COLO668 (cell line): Measurements from ENCODE around the gene KANSL1L.

Source experiments
- DNase-seq: peaks from one replicate; lab custom pipeline; 2025; ENCODE audit not compliant: unreplicated experiment; lab: John Stamatoyannopoulos, UW

Gene KANSL1L

DNA sequence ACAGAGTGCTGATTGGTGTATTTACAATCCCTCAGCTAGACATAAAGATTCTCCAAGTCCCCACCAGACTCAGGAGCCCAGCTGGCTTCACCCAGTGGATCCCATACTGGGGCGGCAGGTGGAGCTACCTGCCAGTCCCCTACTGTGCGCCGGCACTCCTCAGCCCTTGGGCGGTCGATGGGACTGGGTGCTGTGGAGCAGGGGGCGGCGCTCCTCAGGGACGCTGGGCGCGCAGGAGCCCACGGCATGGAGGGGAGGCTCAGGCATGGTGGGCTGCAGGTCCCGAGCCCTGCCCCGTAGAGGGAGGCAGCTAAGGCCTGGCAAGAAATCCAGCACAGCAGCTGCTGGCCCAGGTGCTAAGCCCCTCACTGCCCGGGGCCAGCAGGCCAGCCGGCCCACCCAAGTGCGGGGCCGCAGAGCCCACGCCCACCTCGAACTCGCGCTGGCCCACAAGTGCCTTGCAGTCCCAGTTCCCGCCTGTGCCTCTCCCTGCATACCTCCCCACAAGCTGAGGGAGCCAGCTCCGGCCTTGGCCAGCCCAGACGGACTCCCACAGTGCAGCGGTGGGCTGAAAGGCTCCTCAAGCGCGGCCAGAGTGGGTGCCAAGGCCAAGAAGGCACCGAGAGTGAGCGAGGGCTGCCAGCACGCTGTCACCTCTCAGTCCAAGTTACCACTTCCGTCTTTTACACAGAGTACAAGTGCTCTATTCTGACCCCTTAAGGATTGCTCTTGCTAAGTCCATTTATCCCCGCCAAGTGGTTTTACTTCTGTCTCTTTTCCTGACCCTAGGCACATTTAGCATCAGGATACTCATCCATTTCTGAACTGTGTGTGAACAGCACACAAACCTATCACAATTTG is 170.5 kb downstream of the KANSL1L start:
- DNase-seq, result no peak

DNA sequence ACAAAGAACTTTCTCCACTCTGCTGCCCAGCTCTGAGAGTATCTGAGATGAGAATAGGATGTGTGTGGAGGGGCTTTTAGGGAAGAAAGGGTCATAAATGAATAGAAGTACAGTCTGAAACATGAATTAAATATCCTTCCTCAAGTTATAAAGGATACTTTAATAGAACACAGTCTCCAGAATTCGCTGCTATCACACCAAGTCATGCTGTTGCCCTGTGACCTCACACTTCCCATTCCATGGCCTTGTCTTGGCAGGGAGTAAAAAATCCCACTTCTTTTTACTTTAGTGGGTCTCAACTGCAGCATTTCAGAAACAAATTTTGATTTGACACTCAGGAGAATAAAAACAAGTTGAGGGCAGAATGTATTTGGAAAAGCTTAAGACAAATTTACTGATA is 172.6 kb downstream of the KANSL1L start:
- no peak for DNase-seq

DNA sequence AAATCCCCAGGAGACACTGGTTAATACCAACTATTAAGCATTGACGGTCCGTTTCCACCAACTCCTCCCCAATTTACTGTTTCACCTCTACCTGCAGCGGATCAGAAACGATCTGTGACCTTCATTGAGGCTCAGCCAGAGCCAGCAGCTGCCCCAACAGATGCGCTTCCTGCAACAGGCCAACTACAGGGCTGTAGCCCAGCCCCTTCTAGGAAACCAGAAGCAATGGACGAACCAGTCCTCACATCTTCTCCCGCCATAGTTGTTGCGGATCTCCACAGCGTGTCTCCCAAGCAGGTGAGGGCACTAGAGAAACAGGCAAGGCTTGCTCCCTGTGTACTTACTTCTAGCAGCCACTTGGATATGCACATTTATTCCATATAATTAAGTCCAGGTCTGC is 177.2 kb downstream of the KANSL1L start:
- no peak for DNase-seq

DNA sequence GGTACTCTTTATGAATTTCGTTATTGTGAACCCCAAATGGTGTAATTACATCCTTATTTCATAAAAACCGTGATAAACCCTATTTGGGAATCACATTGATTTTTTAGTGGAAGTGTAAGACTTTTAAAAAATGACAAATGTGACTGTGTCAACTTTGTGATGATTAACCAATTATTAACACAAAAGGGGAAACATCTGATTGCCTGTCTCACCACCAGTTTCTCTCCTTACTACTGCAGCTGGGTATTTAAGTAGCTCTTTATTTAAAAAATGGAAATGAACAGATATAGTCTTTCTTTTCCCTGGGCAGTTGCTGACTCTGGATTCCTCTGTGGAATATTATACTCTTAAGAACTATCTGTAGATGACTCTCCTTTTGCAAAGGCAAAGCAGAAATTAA is 180.4 kb downstream of the KANSL1L start:
- no peak for DNase-seq

DNA sequence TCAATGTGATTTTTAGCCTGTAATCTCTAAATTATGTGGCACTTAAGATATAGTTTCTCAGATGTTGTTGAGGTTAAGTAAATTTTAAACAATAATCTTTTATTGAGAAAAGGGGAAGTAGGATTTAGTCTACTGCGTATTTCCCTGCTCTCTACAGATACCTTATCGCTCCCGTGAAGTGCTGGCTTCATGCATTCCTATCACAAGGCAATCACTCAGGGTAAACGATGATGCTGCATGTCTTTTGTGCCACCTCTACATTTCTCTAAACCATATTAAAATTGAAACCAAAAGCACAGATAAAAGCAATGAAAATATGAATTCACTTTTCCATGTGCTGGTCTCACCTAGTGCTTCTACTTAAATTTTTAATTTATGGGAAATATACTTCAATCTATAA is 183.2 kb downstream of the KANSL1L start:
- DNase-seq, result no peak

DNA sequence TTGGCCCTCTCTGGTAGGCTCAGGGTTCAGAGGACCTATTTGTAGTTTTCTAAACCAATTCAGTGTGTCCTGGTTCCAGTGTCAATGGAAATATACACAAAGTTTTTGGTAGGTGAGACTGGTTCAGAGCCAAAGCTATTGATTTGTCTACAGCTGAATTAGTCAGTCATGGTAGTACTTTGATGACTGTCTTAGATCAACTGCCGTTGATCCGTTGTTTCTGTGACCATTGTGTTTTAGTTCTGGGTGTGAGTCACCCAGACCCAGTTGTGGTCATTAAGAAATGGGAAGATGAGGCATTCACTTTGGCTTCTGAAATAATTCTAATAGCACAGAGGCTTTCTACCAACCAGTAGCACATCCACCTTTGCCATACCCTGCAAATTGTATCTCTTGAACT is 184.8 kb downstream of the KANSL1L start:
- no peak for DNase-seq

DNA sequence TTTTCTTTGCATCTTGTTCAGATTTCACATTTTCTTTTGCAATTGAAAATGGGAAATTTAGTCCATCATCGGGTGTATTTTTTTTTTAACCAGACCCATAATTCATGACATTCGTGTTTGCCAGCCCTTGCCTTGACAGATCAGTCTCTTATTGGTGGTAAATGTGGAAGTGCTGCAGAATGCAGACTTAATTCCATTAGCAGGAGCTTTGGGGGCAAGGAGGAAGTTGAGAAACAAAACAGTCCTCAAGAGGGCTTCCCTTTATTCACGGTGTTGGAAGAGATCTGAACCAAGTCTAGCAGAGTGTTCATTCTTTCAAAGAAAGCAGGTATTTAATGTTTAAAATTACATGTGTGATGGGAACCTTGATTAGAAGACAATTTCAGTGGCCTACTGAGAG is 185.3 kb downstream of the KANSL1L start:
- no peak for DNase-seq

DNA sequence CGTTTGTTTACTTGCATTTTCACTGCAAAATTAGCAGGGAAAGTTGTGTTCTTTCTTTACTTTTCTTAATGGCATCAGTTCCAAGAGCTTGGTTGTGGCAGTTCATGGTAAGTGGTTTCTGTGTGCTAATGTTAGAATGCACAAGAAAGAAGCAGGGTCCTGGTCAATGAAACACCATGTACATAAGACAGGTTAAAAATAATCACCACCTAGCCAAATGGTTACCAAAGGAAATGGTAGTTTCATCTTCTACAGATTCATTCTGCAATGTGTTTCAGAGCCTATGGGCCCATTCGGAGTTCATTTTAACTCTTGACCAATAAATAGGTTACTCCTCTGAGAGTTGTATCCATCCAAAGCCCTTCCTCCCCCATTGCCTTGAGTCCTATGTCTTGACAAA is 186.9 kb downstream of the KANSL1L start:
- no peak for DNase-seq

DNA sequence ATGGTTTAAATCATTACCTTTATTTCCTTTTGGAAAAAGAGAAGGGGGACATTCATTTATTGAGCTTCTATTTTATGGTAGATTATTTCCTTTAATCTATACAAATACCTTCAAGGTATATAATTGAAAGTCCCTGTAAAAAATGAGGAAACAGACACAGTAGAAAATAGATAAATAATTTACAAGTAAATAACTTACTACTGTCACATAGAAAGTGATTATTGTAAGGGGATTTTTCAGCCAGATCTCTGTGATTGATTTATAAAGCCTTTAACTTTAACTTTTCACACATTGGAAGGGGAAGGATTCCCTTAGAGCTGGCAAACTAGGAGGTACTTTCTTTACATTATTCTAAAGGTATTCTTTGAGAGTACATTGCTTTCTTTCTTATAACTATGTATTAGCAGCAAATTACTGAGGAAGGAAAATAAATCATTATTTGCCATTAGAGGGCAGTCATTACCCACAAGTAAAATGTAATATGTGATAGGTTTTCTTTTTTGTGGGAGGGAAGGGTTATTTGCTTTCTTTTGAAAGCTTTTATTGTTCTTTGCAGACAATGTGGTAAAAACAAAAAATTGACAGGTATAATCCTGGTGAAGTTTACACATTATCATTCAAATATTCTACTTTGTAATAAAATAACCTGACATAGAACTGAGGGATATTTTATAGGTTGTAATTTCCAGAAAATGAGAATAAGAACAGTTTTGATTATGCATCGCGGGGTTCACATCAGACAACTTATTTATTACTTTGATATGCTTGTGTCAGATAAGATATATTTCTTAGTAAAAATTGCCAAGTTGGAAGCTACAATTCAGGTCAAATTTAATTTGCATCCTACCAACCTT is 193.6 kb downstream of the KANSL1L start:
- no peak for DNase-seq

DNA sequence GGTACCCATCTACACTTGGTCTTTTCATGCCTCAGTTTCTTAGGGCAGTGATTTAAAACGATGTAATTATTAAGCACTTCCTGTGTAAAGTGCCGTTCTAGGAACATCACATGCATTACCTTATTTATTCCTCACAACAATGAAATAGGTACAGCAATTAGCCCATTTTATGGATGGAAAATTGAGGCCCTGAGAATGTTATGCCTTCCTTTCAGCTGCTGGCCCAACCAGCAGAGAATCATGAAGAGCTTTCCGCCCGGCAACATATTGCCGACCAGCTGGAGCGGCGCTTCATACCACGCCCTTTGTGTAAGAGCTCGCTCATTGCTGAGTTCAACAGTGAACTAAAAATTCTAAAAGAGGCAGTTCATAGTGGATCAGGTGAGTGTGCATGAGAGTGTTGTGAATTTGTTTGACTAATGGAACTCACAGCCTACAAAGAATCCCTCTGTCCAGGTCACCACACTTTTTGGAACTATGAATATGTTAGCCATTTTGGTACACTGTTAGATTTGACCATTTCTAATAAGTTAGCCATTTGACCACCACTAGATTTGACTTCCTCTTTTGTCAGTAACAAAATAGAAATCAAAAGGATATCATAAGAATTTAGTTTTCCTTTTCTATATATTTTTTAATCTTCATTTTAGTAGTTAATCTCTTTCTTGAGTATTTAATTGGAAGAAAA is 194.4 kb downstream of the KANSL1L start:
- DNase-seq, result no peak

DNA sequence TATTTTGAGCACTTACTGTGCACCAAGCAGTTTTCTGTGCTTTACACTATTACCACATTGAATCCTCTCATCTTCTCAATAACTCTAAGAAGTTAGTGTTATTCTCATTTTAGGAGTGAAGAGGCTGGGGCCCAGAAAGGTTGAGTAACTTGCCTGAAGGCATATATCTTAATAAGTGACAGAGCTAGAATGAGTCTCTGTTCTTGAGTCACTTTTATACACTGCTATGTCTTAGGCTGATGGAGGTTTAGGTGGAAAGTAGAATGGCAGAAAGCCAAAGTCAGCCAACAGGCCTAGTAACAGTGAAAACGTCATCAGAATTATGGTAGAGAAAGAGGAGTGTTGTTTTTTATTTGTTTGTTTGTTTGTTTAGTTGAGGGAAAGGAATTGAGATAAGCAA is 196.6 kb downstream of the KANSL1L start:
- DNase-seq, result no peak

DNA sequence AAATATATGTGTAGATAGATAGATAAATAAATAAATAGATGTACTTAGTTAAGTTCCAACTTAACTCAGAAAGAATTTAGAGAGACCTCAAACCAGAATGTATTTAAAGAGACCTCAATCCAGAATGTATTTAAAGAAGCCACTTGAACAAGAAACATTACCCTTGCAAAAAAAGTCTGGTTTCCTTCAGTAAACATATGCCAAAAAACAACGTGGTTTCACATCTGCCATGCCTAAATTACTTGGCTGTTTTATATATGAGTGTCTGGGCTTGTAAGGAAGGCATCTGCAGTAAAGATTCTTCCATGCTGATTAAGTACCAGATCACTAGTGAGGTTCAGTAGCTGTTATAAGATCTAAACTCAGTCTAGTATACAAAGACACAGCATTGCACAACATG is 197.9 kb downstream of the KANSL1L start:
- DNase-seq, result no peak
